ENCODE measurements around the gene SLC19A1.

DNA sequence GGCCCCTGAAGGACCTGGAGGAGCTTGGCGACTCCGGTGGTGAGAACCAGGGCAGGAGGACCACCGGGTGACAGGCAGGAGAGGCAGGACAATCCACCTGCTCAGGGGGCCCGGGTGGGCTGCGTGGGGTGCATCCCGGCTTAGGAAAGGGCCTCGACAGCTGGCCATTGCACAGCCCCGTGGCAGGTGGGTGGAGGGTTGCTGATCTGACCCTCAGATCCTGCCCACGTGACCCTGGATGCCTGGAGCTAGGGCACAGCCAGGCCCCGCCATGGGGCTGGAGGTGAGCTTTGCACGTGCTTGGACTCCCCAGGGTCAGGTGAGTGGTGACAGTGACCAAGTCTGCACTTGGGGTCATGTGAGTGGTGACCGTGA is 35.5 kb upstream of the SLC19A1 start:
- TF ChIP-seq, protein P1, sequence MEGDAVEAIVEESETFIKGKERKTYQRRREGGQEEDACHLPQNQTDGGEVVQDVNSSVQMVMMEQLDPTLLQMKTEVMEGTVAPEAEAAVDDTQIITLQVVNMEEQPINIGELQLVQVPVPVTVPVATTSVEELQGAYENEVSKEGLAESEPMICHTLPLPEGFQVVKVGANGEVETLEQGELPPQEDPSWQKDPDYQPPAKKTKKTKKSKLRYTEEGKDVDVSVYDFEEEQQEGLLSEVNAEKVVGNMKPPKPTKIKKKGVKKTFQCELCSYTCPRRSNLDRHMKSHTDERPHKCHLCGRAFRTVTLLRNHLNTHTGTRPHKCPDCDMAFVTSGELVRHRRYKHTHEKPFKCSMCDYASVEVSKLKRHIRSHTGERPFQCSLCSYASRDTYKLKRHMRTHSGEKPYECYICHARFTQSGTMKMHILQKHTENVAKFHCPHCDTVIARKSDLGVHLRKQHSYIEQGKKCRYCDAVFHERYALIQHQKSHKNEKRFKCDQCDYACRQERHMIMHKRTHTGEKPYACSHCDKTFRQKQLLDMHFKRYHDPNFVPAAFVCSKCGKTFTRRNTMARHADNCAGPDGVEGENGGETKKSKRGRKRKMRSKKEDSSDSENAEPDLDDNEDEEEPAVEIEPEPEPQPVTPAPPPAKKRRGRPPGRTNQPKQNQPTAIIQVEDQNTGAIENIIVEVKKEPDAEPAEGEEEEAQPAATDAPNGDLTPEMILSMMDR (IDR thresholded peaks at IDR 0.05) = no peak
- no peak for TF ChIP-seq POLR2A (IDR thresholded peaks at IDR 0.05)

All from right lobe of liver (tissue), 4 donors.